GM19240 (cell line): Measurements from ENCODE around the gene AP3S2.
"Not testable (repeated sequence)": the region's sequence is repeated elsewhere in the genome, so short reads cannot be mapped to it uniquely, and the experiment has no call there.

Experiments
- DNase-seq: peaks from one replicate; pipeline ENCODE4 v3.0.0; 2011; ENCODE audit warnings: low spot score; ENCODE audit not compliant: insufficient read length

AP3S2 gene

GRCh38 chr15:89835176-89835564 lies 58.6 kb downstream of the AP3S2 start:
- no peak for DNase-seq

- not testable (repeated sequence) for DNase-seq
Measured at GRCh38 chr15:89834465-89835175, 59.2 kb downstream of the AP3S2 start.

GRCh38 chr15:89833966-89834365 lies 59.8 kb downstream of the AP3S2 start:
- DNase-seq, result no peak

- DNase-seq, result no peak
Measured at GRCh38 chr15:89830639-89831038, 63.2 kb downstream of the AP3S2 start.

- DNase-seq, result no peak
Measured at GRCh38 chr15:89829616-89830440, 64.0 kb downstream of the AP3S2 start.

GRCh38 chr15:89829161-89829560 lies 64.6 kb downstream of the AP3S2 start:
- no peak for DNase-seq

- DNase-seq, result no peak
Measured at GRCh38 chr15:89828281-89829145, 65.3 kb downstream of the AP3S2 start.

- DNase-seq, result no peak
Measured at GRCh38 chr15:89827829-89828228, 66.0 kb downstream of the AP3S2 start.

- no peak for DNase-seq
Measured at GRCh38 chr15:89826671-89827655, 66.8 kb downstream of the AP3S2 start.

- DNase-seq, result no peak
Measured at GRCh38 chr15:89825271-89825940, 68.4 kb downstream of the AP3S2 start.

GRCh38 chr15:89824607-89824867 lies 69.3 kb downstream of the AP3S2 start:
- no peak for DNase-seq

GRCh38 chr15:89823836-89824606 lies 69.8 kb downstream of the AP3S2 start:
- DNase-seq, result no peak

- no peak for DNase-seq
Measured at GRCh38 chr15:89822951-89823711, 70.7 kb downstream of the AP3S2 start.

GRCh38 chr15:89822611-89822950 lies 71.2 kb downstream of the AP3S2 start:
- no peak for DNase-seq

GRCh38 chr15:89822026-89822425 lies 71.8 kb downstream of the AP3S2 start:
- DNase-seq, result no peak

GRCh38 chr15:89820666-89821611 lies 72.9 kb downstream of the AP3S2 start:
- DNase-seq, result no peak

GRCh38 chr15:89818287-89818686 lies 75.5 kb downstream of the AP3S2 start:
- DNase-seq, result no peak
